ENCODE results near the gene CDK9.

Gene CDK9

DNA sequence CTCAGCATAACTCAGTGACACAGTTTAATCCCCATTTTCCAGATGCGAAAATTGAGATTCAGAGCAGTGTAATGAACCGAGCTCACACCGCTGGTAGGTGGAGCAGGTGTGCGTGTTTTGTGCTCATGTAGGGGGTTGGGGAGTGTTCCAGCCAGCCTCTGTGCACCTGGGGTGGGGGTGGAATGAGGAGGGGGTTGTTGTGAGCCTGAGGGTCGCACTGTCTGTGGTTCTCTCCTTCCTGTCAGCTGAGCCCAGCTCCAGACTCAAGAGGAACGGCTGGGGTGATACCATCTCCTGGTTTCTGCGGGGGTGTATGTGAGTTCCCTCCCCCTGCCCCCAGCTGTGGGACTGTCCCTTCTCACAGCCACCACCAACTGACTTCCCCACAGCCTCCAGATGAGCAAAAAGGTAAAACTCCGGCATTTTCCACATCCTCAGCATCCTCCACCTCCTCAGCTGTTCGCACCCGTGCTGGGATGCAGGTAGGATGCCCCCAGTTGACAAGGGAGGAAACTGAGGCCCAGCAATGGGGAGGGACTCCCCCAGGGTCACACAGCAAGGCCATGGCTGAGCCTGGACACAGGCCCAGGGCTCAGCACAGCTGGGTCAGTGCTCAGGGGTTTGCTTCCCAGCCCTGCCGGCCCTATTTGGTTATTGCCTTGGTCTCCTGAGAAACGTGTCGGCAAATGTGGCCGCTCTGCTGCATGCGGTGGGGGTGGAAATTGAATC, 9.5 kb upstream of the CDK9 start:
- no peak for TF ChIP-seq POLR2AphosphoS5 (IDR thresholded peaks at IDR 0.05; ENCODE audit: low read depth, low read length)
- TF ChIP-seq FOXP2 (optimal IDR thresholded peaks at IDR 0.05; ENCODE audit: borderline replicate concordance, extremely low read depth, extremely low read length, insufficient read depth) = no peak
- TF ChIP-seq TAF1 (IDR thresholded peaks at IDR 0.05; ENCODE audit: borderline replicate concordance, insufficient read depth, low read length) = no peak
- TF ChIP-seq SIN3A (IDR thresholded peaks at IDR 0.05; ENCODE audit: borderline replicate concordance, insufficient read depth, low read length) = no peak
- TF ChIP-seq, protein P1, sequence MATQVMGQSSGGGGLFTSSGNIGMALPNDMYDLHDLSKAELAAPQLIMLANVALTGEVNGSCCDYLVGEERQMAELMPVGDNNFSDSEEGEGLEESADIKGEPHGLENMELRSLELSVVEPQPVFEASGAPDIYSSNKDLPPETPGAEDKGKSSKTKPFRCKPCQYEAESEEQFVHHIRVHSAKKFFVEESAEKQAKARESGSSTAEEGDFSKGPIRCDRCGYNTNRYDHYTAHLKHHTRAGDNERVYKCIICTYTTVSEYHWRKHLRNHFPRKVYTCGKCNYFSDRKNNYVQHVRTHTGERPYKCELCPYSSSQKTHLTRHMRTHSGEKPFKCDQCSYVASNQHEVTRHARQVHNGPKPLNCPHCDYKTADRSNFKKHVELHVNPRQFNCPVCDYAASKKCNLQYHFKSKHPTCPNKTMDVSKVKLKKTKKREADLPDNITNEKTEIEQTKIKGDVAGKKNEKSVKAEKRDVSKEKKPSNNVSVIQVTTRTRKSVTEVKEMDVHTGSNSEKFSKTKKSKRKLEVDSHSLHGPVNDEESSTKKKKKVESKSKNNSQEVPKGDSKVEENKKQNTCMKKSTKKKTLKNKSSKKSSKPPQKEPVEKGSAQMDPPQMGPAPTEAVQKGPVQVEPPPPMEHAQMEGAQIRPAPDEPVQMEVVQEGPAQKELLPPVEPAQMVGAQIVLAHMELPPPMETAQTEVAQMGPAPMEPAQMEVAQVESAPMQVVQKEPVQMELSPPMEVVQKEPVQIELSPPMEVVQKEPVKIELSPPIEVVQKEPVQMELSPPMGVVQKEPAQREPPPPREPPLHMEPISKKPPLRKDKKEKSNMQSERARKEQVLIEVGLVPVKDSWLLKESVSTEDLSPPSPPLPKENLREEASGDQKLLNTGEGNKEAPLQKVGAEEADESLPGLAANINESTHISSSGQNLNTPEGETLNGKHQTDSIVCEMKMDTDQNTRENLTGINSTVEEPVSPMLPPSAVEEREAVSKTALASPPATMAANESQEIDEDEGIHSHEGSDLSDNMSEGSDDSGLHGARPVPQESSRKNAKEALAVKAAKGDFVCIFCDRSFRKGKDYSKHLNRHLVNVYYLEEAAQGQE (IDR thresholded peaks at IDR 0.05; ENCODE audit: insufficient read depth in 1 of 2, low read depth in 2 of 2, low read length in 2 of 2) = no peak

DNA sequence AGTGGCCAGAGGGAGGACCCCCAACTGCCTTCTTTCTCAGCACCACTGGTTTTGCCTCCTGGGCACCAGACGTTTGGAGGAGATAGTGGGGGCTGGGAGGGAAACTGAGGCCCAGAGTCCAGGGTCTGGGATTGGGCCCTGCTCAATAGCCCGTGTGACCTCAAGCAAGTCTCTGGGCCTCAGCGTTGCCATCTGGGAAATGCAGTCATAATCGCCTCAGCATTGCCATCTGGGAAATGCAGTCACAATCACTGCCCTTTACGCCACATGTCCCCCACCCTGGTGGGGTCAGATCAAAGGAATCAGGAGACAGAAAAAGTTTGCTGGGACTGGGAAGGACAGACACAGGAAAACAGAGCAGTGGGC, 8.9 kb upstream of the CDK9 start:
- TF ChIP-seq TAF1 (IDR thresholded peaks at IDR 0.05; ENCODE audit: borderline replicate concordance, insufficient read depth, low read length) (no peak), SIN3A (IDR thresholded peaks at IDR 0.05; ENCODE audit: borderline replicate concordance, insufficient read depth, low read length) (no peak), POLR2AphosphoS5 (IDR thresholded peaks at IDR 0.05; ENCODE audit: low read depth, low read length) (no peak), FOXP2 (optimal IDR thresholded peaks at IDR 0.05; ENCODE audit: borderline replicate concordance, extremely low read depth, extremely low read length, insufficient read depth) (no peak)
- TF ChIP-seq, protein P1 (IDR thresholded peaks at IDR 0.05; ENCODE audit: insufficient read depth in 1 of 2, low read depth in 2 of 2, low read length in 2 of 2) = no peak

DNA sequence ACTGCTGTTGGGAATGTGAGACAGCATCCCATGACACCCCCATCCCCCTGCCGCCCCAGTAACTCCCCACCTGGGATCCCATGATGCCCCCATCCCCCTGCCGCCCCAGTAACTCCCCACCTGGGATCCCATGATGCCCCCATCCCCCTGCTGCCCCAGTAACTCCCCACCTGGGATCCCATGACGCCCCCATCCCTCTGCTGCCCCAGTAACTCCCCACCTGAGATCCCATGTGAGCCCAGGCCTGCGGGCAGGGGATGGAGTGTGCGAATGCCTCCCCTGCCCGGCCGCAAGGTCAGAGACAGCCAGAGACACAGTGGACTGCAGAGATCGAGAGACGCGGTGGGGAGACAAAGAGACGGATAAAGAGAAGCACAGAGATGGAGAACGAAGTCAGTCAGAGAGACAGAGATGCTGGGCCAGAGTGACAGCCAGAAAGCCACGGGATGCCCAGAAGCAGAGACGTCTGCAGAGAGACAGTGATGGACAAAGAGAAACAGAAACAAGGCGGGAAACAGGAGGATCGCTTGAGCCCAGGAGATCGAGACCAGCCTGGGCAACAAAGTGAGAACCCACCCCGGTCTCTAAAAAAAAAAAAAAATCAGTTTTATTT, 8.4 kb upstream of the CDK9 start:
- TF ChIP-seq TAF1 (IDR thresholded peaks at IDR 0.05; ENCODE audit: borderline replicate concordance, insufficient read depth, low read length) (no peak), POLR2AphosphoS5 (IDR thresholded peaks at IDR 0.05; ENCODE audit: low read depth, low read length) (no peak), SIN3A (IDR thresholded peaks at IDR 0.05; ENCODE audit: borderline replicate concordance, insufficient read depth, low read length) (no peak), FOXP2 (optimal IDR thresholded peaks at IDR 0.05; ENCODE audit: borderline replicate concordance, extremely low read depth, extremely low read length, insufficient read depth) (no peak)
- TF ChIP-seq, protein P1 (IDR thresholded peaks at IDR 0.05; ENCODE audit: insufficient read depth in 1 of 2, low read depth in 2 of 2, low read length in 2 of 2) = no peak

DNA sequence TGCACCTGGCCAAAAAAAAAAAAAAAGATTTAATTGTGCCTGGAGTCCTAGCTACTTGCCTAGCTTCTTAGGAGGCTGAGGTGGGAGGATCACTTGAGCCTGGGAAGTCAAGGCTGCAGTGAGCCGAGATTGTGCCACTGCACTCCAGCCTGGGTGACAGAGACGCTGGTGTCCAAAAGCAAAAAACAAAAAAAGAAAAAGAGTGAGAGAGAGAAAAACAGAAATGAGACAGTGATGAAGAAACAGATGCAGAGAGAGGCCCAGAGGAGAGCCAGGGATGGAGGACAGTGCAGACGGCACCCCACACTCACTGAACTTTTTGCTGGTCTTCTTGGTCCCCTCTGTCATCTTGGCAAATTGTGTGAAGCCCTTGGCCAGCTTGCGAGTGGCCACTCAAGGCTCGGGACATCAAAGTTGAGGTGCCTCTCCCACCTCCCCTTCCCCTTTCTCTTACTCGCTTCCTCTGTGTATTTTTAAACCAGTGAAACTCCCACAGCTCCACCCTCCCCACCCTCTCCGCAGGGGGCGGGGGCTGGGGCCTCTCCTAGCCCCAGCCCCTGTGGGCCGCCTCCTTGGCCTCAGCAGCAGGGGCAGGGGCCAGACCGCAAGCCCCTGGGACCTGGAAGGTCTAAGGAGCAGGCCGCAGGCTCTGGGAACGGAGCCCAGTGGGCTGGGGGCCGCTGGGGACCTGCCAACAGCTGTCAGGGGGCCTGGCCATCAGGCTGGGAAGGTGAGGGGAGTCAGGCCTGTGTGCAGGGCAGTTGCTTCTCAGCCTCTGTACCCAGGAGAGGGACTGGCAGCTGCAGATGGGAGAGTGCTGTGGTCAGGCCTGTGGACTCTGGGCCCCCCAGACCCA, 7.3 kb upstream of the CDK9 start, which contains the start of gene SH2D3C:
Gene SH2D3C (minus strand): TSS at position 387 of the 856 bp plus-strand sequence. CDS start 39 bp downstream, at position 348.
- TF ChIP-seq, protein P1 (IDR thresholded peaks at IDR 0.05; ENCODE audit: insufficient read depth in 1 of 2, low read depth in 2 of 2, low read length in 2 of 2) = no peak
- TF ChIP-seq FOXP2 (optimal IDR thresholded peaks at IDR 0.05; ENCODE audit: borderline replicate concordance, extremely low read depth, extremely low read length, insufficient read depth) = no peak
- TF ChIP-seq SIN3A (IDR thresholded peaks at IDR 0.05; ENCODE audit: borderline replicate concordance, insufficient read depth, low read length) = no peak
- TF ChIP-seq POLR2AphosphoS5 (IDR thresholded peaks at IDR 0.05; ENCODE audit: low read depth, low read length) = no peak
- no peak for TF ChIP-seq TAF1 (IDR thresholded peaks at IDR 0.05; ENCODE audit: borderline replicate concordance, insufficient read depth, low read length)

Data from PFSK-1 (cell line).